Mammary microvascular endothelial cell (primary cell): ENCODE data around the gene OR7E24. TPM values are rescaled to one million over a fixed set of nuclear protein-coding genes. Genes with fewer than 3 reads are reported as not detected.

Source experiments
- total RNA-seq: library from RNA; depleted of rRNA; stranded (reverse); fragments of >200 nt; gene quantifications from 2 replicates; pipeline ENCODE4 v1.2.3, GENCODE V29; 2015

OR7E24 gene
- total RNA-seq, result not detected in 2 replicates

GRCh38 chr19:9250630-9251029 lies at the start of gene OR7E24:
Gene OR7E24 (plus strand): TSS chr19:9250930. CDS start chr19:9251044, 114 bp downstream.

DNA sequence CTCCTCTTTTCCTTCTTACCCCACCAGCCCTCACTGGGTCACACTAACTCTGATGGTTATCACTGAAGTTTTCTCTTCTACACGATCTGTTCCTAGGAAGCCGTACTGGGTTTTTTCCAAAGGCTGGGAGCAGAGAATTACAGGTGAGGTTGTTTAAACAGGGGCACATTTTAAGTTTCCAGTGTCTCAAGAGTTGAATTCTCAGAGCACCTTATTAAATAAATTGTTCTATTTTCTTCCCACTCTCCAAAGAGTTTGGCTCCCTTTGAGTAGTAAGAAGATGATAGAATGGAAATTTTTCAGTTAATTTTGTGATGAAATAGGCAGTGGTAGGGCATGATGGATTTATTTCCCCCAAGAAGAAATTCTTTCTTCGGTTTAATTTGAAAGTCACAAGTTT lies 31.2 kb upstream of the OR7E24 start, which contains the start of gene OR7D4:
Gene OR7D4, minus strand, starts transcription at position 101 of the 400 bp plus-strand sequence. CDS start 4,752 bp downstream, outside the sequence.

Other genes with a start within 250 kb of the OR7E24 start
- gene MUC16, start 240.5 kb upstream of the OR7E24 start, total RNA-seq, result not detected in 2 replicates
- gene OR1M1, start 163.9 kb upstream of the OR7E24 start, total RNA-seq, result not detected in 2 replicates
- gene OR7G2, start 143.5 kb upstream of the OR7E24 start, total RNA-seq, result not detected in 2 replicates
- gene OR7G1, start 135.2 kb upstream of the OR7E24 start, total RNA-seq, result not detected in 2 replicates
- not detected in 2 replicates for gene OR7G3, start 124.0 kb upstream of the OR7E24 start, total RNA-seq
- 13.1 and 13.4 TPM in 2 replicates for gene ZNF317, start 110.5 kb upstream of the OR7E24 start, total RNA-seq
- 0.10 TPM in 1 of 2 replicates, not detected in the other for gene OR7D2, start 72.0 kb upstream of the OR7E24 start, total RNA-seq
- not detected in 2 replicates for gene OR7D4, start 31.3 kb upstream of the OR7E24 start, total RNA-seq
- gene ZNF699, start 58.9 kb downstream of the OR7E24 start, total RNA-seq, result 2.6 and 5.8 TPM in 2 replicates
- gene ZNF559, start 73.2 kb downstream of the OR7E24 start, total RNA-seq, result 6.5 and 6.9 TPM in 2 replicates
- gene ZNF177, start 112.1 kb downstream of the OR7E24 start, total RNA-seq, result 0.15 and 2.0 TPM in 2 replicates
- gene ZNF266, start 184.6 kb downstream of the OR7E24 start, total RNA-seq, result 8.9 and 9.1 TPM in 2 replicates
- gene ZNF560, start 247.7 kb downstream of the OR7E24 start, total RNA-seq, result not detected in 2 replicates